K562 (cell line): ENCODE results near the gene SHLD1. TPM values are rescaled to one million over a fixed set of nuclear protein-coding genes. Genes with fewer than 3 reads are reported as not detected.

Experiments
- CBX2 ChIP-seq: fragments of 200-600 bp; sonication (generic); IDR thresholded peaks from one replicate; pipeline ENCODE4 v1.6.1; 2012; ENCODE audit warnings: mild to moderate bottlenecking, low read length, inconsistent platforms; ENCODE audit not compliant: insufficient read depth, poor library complexity, severe bottlenecking
- FOXJ3 ChIP-seq: sonication (generic); formaldehyde crosslinking; IDR thresholded peaks from 2 replicates; pipeline ENCODE4 v1.4.0; 2020; ENCODE audit warnings: mild to moderate bottlenecking, missing genetic modification reagents
- ID3 ChIP-seq, 2 experiments: fragments of 250-450 bp in 1 of 2; fragments of 450-650 bp in 1 of 2; sonication (Bioruptor Pico) in 1 of 2; IDR thresholded peaks; 2 replicates each; pipeline versions ENCODE4 v1.6.1 to v1.8.0; 2016 to 2021; ENCODE audit warnings: mild to moderate bottlenecking in 2 of 2, moderate library complexity in 2 of 2, missing compliant biosample characterization in 1 of 2, missing genetic modification characterization in 1 of 2
- KAT8 ChIP-seq: fragments of 450-650 bp; IDR thresholded peaks from 2 replicates; pipeline ENCODE4 v1.6.1; 2016; ENCODE audit warnings: low read depth, mild to moderate bottlenecking
- RBM17 ChIP-seq: fragments of 200-400 bp; formaldehyde crosslinking; IDR thresholded peaks from 2 replicates; pipeline ENCODE4 v1.6.1; 2017; ENCODE audit warnings: low read depth, mild to moderate bottlenecking, low read length, borderline replicate concordance
- RBM22 ChIP-seq: fragments of 200-400 bp; formaldehyde crosslinking; IDR thresholded peaks from 2 replicates; pipeline ENCODE4 v1.6.1; 2018; ENCODE audit warnings: low read length, low read depth; ENCODE audit not compliant: poor library complexity, severe bottlenecking
- SETDB1 ChIP-seq: IDR thresholded peaks from one replicate; pipeline ENCODE4 v1.6.1; 2012; ENCODE audit warnings: low read length, control low read depth, inconsistent platforms
- SP1 ChIP-seq: sonication (generic); formaldehyde crosslinking; IDR thresholded peaks from 2 replicates; pipeline ENCODE4 v1.8.1; 2022; ENCODE audit warnings: mild to moderate bottlenecking, missing genetic modification reagents
- SP2 ChIP-seq: IDR thresholded peaks from 2 replicates; pipeline ENCODE4 v1.6.1; 2011; ENCODE audit warnings: mild to moderate bottlenecking, low read depth, low read length, moderate library complexity; ENCODE audit not compliant: poor library complexity, severe bottlenecking; ENCODE audit errors: extremely low read depth
- TEAD1 ChIP-seq, 2 experiments: fragments of 450-650 bp in 1 of 2; sonication (generic) in 1 of 2; formaldehyde crosslinking; IDR thresholded peaks; 2 replicates each; pipeline versions ENCODE4 v1.4.0 to v1.8.0; 2020 to 2022; ENCODE audit warnings: mild to moderate bottlenecking in 2 of 2, missing genetic modification reagents in 1 of 2
- THRB ChIP-seq: fragments of 450-650 bp; formaldehyde crosslinking; conservative IDR thresholded peaks from 2 replicates; pipeline ENCODE4 v1.4.0; 2022; ENCODE audit warnings: mild to moderate bottlenecking, missing genetic modification characterization
- TOE1 ChIP-seq, 2 experiments: fragments of 450-650 bp in 1 of 2; sonication (generic) in 1 of 2; formaldehyde crosslinking in 1 of 2; IDR thresholded peaks; 2 replicates each; pipeline versions ENCODE4 v1.7.1 to v1.8.0; 2016 to 2022; ENCODE audit warnings: borderline replicate concordance in 2 of 2, mild to moderate bottlenecking in 2 of 2, antibody characterized with exemption in 1 of 2, inconsistent platforms in 1 of 2, low read depth in 1 of 2, missing genetic modification reagents in 1 of 2, moderate library complexity in 1 of 2
- U2AF1 ChIP-seq: fragments of 200-400 bp; formaldehyde crosslinking; optimal IDR thresholded peaks from 2 replicates; pipeline ENCODE3; 2017; ENCODE audit warnings: mild to moderate bottlenecking, low read depth, low read length, moderate library complexity
- polyA plus RNA-seq, 8 experiments: library from polyadenylated mRNA; depleted of rRNA in 4 of 8; stranded (reverse) in 5 of 8; unstranded in 3 of 8; fragments of >200 nt; fragmentation: Nextera tagmentation in 2 of 8; fragmentation: Illumina TruSeq in 1 of 8; extraction: Ambion mirVana in 2 of 8; extraction: Trizol in 1 of 8; gene quantifications; 2 replicates each; pipeline versions ENCODE4 v1.2.1 to v1.2.3, GENCODE V29; 2011 to 2014; ENCODE audit warnings: inconsistent platforms in 1 of 8, missing spikeins in 1 of 8
- total RNA-seq, 7 experiments: library from RNA; depleted of rRNA in 6 of 7; stranded (reverse); fragments of >200 nt in 6 of 7; fragmentation: Illumina TruSeq in 2 of 7; extraction: Trizol in 2 of 7; gene quantifications; 2 replicates each; pipeline versions ENCODE4 v1.2.1 to v1.2.3, GENCODE V29; 2011 to 2021; ENCODE audit warnings: low replicate concordance in 1 of 7
- TF ChIP-seq, protein P1 (sequence below): fragments of 250-450 bp; sonication (Bioruptor Pico); IDR thresholded peaks from 2 replicates; pipeline ENCODE4 v1.4.0; 2020; ENCODE audit warnings: mild to moderate bottlenecking
- TF ChIP-seq, protein P2 (sequence below): fragments of 250-450 bp; sonication (Bioruptor Pico); IDR thresholded peaks from 2 replicates; pipeline ENCODE4 v1.4.0; 2020
- TF ChIP-seq, protein P3 (sequence below): fragments of 200-400 bp; formaldehyde crosslinking; IDR thresholded peaks from 2 replicates; pipeline ENCODE4 v1.6.1; 2017; ENCODE audit warnings: mild to moderate bottlenecking, low read depth, low read length, moderate library complexity
- TF ChIP-seq, protein P4 (sequence below): fragments of 450-650 bp; IDR thresholded peaks from 2 replicates; pipeline ENCODE4 v1.6.1; 2016; ENCODE audit warnings: missing biosample characterization, missing genetic modification characterization

SHLD1 gene
- total and polyA plus RNA-seq, 9 of the 15 experiments (the other 6 are each of a cell fraction or from before 2014, with no cell fraction given): 3.7 to 21.6 (median 8.2) TPM

DNA sequence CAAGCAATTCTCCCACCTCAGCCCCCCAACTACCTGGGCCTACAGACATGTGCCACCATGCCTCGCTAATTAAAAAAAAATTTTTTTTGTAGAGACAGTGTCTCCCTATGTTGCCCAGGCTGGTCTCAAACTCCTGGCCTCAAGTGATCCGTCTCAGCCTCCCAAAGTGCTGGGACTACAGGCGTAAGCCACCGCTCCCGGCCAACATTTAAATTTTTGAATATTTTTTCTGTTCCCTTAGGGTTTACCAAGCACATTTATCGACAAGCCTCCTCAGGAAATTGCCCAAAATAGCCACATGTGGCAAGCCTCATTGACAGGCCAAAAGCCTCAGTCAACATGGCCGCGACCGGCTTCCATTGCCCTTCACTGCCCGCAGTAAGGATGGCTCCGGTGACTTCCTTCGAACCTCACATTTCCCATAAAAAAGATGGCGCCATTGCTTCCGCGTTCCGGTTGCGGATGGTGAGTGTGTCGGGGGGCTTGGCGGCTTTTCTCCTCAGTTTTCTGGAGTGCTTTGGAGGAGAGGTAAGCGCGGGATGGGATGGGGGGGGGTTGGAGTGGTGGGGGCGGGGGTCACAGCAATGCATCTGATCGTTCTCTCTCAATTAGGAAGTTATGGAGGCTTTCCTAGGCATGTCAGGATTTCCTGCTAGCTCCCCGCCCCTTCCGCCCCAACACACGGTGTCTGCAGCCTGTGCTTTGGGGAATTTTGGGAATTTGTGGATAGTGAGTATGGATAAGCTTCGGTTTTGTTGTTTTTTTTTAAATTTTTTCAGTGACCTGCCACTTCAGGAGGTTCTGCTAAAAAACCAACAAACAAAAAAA is at the start of gene SHLD1 (continued):
- TF ChIP-seq, protein P1, sequence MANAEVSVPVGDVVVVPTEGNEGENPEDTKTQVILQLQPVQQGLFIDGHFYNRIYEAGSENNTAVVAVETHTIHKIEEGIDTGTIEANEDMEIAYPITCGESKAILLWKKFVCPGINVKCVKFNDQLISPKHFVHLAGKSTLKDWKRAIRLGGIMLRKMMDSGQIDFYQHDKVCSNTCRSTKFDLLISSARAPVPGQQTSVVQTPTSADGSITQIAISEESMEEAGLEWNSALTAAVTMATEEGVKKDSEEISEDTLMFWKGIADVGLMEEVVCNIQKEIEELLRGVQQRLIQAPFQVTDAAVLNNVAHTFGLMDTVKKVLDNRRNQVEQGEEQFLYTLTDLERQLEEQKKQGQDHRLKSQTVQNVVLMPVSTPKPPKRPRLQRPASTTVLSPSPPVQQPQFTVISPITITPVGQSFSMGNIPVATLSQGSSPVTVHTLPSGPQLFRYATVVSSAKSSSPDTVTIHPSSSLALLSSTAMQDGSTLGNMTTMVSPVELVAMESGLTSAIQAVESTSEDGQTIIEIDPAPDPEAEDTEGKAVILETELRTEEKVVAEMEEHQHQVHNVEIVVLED (CRISPR knock-in tag): no peak
- TF ChIP-seq ID3 (CRISPR knock-in tag; IDR thresholded peaks at IDR 0.05): no peak
- peak; percentile 83 for TF ChIP-seq ID3 (tag; IDR thresholded peaks at IDR 0.05)
- TF ChIP-seq, protein P2, sequence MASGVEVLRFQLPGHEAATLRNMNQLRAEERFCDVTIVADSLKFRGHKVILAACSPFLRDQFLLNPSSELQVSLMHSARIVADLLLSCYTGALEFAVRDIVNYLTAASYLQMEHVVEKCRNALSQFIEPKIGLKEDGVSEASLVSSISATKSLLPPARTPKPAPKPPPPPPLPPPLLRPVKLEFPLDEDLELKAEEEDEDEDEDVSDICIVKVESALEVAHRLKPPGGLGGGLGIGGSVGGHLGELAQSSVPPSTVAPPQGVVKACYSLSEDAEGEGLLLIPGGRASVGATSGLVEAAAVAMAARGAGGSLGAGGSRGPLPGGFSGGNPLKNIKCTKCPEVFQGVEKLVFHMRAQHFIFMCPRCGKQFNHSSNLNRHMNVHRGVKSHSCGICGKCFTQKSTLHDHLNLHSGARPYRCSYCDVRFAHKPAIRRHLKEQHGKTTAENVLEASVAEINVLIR (CRISPR knock-in tag): no peak
- TF ChIP-seq SETDB1: no peak
- no peak for TF ChIP-seq THRB (CRISPR knock-in tag)
- TF ChIP-seq KAT8: no peak
- TF ChIP-seq, protein P3, sequence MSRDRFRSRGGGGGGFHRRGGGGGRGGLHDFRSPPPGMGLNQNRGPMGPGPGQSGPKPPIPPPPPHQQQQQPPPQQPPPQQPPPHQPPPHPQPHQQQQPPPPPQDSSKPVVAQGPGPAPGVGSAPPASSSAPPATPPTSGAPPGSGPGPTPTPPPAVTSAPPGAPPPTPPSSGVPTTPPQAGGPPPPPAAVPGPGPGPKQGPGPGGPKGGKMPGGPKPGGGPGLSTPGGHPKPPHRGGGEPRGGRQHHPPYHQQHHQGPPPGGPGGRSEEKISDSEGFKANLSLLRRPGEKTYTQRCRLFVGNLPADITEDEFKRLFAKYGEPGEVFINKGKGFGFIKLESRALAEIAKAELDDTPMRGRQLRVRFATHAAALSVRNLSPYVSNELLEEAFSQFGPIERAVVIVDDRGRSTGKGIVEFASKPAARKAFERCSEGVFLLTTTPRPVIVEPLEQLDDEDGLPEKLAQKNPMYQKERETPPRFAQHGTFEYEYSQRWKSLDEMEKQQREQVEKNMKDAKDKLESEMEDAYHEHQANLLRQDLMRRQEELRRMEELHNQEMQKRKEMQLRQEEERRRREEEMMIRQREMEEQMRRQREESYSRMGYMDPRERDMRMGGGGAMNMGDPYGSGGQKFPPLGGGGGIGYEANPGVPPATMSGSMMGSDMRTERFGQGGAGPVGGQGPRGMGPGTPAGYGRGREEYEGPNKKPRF: no peak
- no peak for TF ChIP-seq CBX2
- TF ChIP-seq SP1 (CRISPR knock-in tag): 0 out of 2 replicates have a peak, but pooled peaks have one; percentile 51
- TF ChIP-seq, protein P4, sequence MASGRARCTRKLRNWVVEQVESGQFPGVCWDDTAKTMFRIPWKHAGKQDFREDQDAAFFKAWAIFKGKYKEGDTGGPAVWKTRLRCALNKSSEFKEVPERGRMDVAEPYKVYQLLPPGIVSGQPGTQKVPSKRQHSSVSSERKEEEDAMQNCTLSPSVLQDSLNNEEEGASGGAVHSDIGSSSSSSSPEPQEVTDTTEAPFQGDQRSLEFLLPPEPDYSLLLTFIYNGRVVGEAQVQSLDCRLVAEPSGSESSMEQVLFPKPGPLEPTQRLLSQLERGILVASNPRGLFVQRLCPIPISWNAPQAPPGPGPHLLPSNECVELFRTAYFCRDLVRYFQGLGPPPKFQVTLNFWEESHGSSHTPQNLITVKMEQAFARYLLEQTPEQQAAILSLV (tag): no peak
- TF ChIP-seq SP2: no peak
- TF ChIP-seq FOXJ3 (CRISPR knock-in tag): no peak
- no peak for TF ChIP-seq RBM17
- no peak for TF ChIP-seq U2AF1
- TF ChIP-seq TOE1 (IDR thresholded peaks at IDR 0.05; ENCODE audit: borderline replicate concordance): no peak
- no peak for TF ChIP-seq TOE1 (CRISPR knock-in tag; IDR thresholded peaks at IDR 0.05; ENCODE audit: borderline replicate concordance, low read depth)
- peak in 1 of 2 experiments; percentile 41; a peak in 1 of 4 replicates for TF ChIP-seq TEAD1 (CRISPR knock-in tag; IDR thresholded peaks at IDR 0.05)
- TF ChIP-seq RBM22: no peak
